ENCODE measurements around the gene FRMD3. TPM values are rescaled to one million over a fixed set of nuclear protein-coding genes. Genes with fewer than 3 reads are reported as not detected.

FRMD3 gene
- total RNA-seq, 2 experiments from 2014 or later: 0.27 to 1.1 TPM

- Mint-ChIP-seq H3K36me3 (ENCODE audit: low read depth) (no peaks in the 10 kb centered on the region), H3K4me3 (no peak overlapping the region), H3K9me3 (no peaks in the 10 kb centered on the region), H3K27ac (no peak overlapping the region), H3K4me1 (ENCODE audit: low read depth) (no peaks in the 10 kb centered on the region), H3K27me3 (no peaks in the 10 kb centered on the region)
- intact Hi-C loops (cut with micrococcal nuclease): no loop called here
- ChIA-PET CTCF (no interaction called here), POLR2A (no interaction called here)
- TF ChIP-seq CTCF (IDR thresholded peaks at IDR 0.05): no peak
- no peak for ATAC-seq
- no peak for DNase-seq
These were observed 252.6 kb downstream of the FRMD3 start for GRCh38 chr9:83285445-83286225.

DNA sequence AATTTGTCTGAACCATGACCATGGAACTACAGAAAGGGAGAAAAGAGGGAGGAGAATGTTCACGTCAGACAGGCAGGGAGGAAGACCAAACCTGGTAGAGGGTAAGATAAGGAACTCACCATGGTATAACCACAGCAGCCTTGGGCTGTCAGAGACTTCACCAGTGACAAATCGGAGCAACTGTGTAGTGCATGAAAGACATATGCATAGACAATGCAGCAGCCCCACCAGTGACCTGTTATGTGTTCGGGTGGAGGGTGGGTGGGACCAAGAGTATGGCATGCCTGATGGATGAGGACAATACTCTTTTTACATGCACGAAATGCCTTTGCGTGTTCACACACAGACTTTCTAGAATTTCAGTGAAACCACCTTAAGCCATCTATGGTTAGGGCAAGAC, 253.5 kb downstream of the FRMD3 start:
- ATAC-seq: no peak
- Mint-ChIP-seq H3K4me3 (no peak overlapping the region), H3K36me3 (ENCODE audit: low read depth) (no peaks in the 10 kb centered on the region), H3K27me3 (no peaks in the 10 kb centered on the region), H3K9me3 (no peaks in the 10 kb centered on the region), H3K27ac (no peak overlapping the region), H3K4me1 (ENCODE audit: low read depth) (no peaks in the 10 kb centered on the region)
- ChIA-PET CTCF (no interaction called here), POLR2A (no interaction called here)
- TF ChIP-seq CTCF (IDR thresholded peaks at IDR 0.05): no peak
- DNase-seq: no peak
- intact Hi-C loops (cut with micrococcal nuclease): no loop called here

DNA sequence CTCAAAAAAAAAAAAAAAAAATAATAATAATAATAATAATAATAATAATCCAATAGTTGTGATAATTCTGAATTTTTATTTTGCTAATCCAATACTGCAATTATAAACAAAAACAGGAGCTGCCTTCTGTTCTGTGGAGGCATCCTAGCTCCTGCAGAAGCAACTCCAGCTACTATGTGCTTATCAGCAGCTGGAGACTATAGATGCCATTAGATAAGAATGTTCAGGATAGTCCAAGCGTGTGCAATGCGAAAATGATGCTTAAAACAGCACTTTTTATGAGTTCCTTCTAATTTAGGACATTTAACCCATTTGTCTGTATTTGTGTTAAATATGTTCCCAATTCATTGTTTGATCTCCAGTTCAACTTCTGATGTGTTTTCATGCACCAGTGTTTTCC, 254.7 kb downstream of the FRMD3 start:
- Mint-ChIP-seq H3K36me3 (ENCODE audit: low read depth) (no peaks in the 10 kb centered on the region), H3K27me3 (no peaks in the 10 kb centered on the region), H3K4me1 (ENCODE audit: low read depth) (no peaks in the 10 kb centered on the region), H3K27ac (no peak overlapping the region), H3K4me3 (no peak overlapping the region), H3K9me3 (no peaks in the 10 kb centered on the region)
- POLR2A ChIA-PET: no interaction called here
- CTCF ChIA-PET: interaction anchor here (1.9 kb wide), 1 partner anchor 51 kb away, joined by 6 read pairs; no protein-coding TSS in a partner anchor
- no peak for ATAC-seq
- DNase-seq: no peak
- intact Hi-C loops (cut with micrococcal nuclease): no loop called here
- TF ChIP-seq CTCF (IDR thresholded peaks at IDR 0.05): no peak

GRCh38 chr9:83281306-83282255, 256.6 kb downstream of the FRMD3 start:
- Mint-ChIP-seq H3K4me1 (ENCODE audit: low read depth) (no peaks in the 10 kb centered on the region), H3K9me3 (no peaks in the 10 kb centered on the region), H3K27ac (no peak overlapping the region), H3K36me3 (ENCODE audit: low read depth) (no peaks in the 10 kb centered on the region), H3K27me3 (no peaks in the 10 kb centered on the region), H3K4me3 (no peak overlapping the region)
- intact Hi-C loops (cut with micrococcal nuclease): no loop called here
- ATAC-seq: no peak
- TF ChIP-seq CTCF (IDR thresholded peaks at IDR 0.05): no peak
- POLR2A ChIA-PET: no interaction called here
- CTCF ChIA-PET: no interaction called here
- DNase-seq: no peak

DNA sequence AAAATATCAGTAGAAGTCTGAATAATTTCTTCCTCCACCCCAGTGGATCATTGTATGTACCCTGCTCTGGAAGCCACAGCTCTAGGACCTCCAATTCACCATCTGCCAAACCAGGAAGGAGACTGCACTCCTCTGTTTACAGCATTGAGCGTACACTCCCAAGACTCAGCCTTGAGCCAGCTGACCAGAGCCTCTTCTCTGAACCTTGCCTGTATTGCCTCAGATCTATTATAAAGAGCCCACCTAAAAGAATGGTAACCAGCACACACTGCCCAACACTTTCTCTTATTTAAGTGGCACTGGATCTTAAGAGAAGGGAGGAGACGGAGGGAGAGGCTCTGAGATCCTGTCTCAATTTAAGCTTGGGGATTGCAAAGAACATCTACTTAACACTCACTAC, 257.4 kb downstream of the FRMD3 start:
- Mint-ChIP-seq H3K4me1 (ENCODE audit: low read depth) (no peaks in the 10 kb centered on the region), H3K4me3 (no peak overlapping the region), H3K27ac (no peak overlapping the region), H3K9me3 (no peaks in the 10 kb centered on the region), H3K36me3 (ENCODE audit: low read depth) (no peaks in the 10 kb centered on the region), H3K27me3 (no peaks in the 10 kb centered on the region)
- ChIA-PET POLR2A (no interaction called here), CTCF (no interaction called here)
- no peak for ATAC-seq
- TF ChIP-seq CTCF (IDR thresholded peaks at IDR 0.05): no peak
- no peak for DNase-seq
- intact Hi-C loops (cut with micrococcal nuclease): no loop called here
